Thyroid gland (tissue), 4 donors: ENCODE data around the gene RPL31.

Source experiments
- POLR2A ChIP-seq, 2 donors: fragments of 450-650 bp; IDR thresholded peaks; one replicate each; pipeline ENCODE4 v1.6.1; 2017; ENCODE audit warnings: antibody characterized with exemption in 2 of 2, mild to moderate bottlenecking in 2 of 2, moderate library complexity in 1 of 2
- TF ChIP-seq, protein P1 (sequence below), 6 experiments: fragments of 200-600 bp in 3 of 6; fragments of 450-650 bp in 3 of 6; sonication (generic) in 3 of 6; IDR thresholded peaks; one replicate each; pipeline ENCODE4 v1.5.1; 2016 to 2019; ENCODE audit warnings: antibody characterized with exemption in 6 of 6, mild to moderate bottlenecking in 2 of 6, inconsistent platforms in 1 of 6, moderate library complexity in 1 of 6

DNA sequence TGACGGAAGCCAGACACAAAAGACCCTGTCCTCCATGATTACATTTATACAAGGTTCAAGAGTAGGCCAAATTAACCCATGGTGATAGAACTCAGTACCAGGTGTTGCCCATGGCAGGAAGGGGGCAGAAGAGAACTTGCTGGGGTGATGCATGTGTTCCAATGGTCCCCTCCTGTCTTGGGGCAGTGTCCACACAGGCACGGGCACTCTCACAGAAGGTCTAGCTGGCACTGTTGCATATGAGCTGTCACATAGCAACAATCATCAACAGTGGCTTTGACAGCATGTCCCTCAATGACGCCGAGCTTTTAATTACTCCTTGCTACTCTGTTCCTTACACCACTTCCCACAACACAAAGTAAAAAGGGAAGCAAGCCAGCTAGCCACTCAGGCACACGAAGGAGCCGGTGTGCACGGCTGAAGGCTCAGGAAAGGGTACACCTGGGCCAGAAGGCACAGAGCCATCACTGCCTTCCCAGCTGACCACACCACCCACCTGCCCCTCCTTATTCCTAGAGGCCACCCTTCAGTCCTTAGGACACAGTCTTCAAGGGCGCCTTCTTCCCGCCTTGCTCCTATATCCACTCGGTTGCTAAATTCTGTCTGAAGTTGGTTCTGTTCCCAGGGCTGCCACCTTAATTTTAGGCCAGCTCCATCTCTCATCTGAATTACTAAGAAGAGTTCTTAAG, 28.9 kb downstream of the RPL31 start:
- TF ChIP-seq, protein P1, sequence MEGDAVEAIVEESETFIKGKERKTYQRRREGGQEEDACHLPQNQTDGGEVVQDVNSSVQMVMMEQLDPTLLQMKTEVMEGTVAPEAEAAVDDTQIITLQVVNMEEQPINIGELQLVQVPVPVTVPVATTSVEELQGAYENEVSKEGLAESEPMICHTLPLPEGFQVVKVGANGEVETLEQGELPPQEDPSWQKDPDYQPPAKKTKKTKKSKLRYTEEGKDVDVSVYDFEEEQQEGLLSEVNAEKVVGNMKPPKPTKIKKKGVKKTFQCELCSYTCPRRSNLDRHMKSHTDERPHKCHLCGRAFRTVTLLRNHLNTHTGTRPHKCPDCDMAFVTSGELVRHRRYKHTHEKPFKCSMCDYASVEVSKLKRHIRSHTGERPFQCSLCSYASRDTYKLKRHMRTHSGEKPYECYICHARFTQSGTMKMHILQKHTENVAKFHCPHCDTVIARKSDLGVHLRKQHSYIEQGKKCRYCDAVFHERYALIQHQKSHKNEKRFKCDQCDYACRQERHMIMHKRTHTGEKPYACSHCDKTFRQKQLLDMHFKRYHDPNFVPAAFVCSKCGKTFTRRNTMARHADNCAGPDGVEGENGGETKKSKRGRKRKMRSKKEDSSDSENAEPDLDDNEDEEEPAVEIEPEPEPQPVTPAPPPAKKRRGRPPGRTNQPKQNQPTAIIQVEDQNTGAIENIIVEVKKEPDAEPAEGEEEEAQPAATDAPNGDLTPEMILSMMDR (IDR thresholded peaks at IDR 0.05) = no peak
- no peak for TF ChIP-seq POLR2A (IDR thresholded peaks at IDR 0.05)
